Natural killer cell treated with Interleukin-12 subunit alpha and Interleukin-12 subunit beta and Interleukin-15 and Interleukin-18, amount 100 ng/mL, for 72 hours (primary cell): Measurements from ENCODE around the gene ANO8. TPM values are rescaled to one million over a fixed set of nuclear protein-coding genes. Genes with fewer than 3 reads are reported as not detected.
A peak's percentile ranks its signal among the peaks of the same experiment; 100 is the strongest.

Source experiments
- ATAC-seq, 2 donors: fragments of 150-1000 bp; cut with Tn5 transposase in 1 of 2; sonication (Bioruptor Pico), chemical (Tn5 transposase) in 1 of 2; 2 replicates each; pipeline ENCODE4 v1.10.0; 2021
- DNase-seq: peaks from one replicate; pipeline ENCODE4 v3.0.0; 2022; ENCODE audit warnings: low spot score
- H3K27ac Mint-ChIP-seq, 2 donors: 1 replicate in 1 of 2; 2 replicates in 1 of 2; pipeline ENCODE4 v1.8.0; 2022; ENCODE audit warnings: mixed read lengths in 2 of 2, mild to moderate bottlenecking in 1 of 2, moderate library complexity in 1 of 2
- H3K27me3 Mint-ChIP-seq, 2 donors: 1 replicate in 1 of 2; 2 replicates in 1 of 2; pipeline ENCODE4 v1.8.0; 2022; ENCODE audit warnings: mixed read lengths in 2 of 2
- H3K36me3 Mint-ChIP-seq: one replicate; pipeline ENCODE4 v1.8.0; 2022; ENCODE audit warnings: mixed read lengths
- H3K4me1 Mint-ChIP-seq, 2 donors: 1 replicate in 1 of 2; 2 replicates in 1 of 2; pipeline ENCODE4 v1.8.0; 2022; ENCODE audit warnings: low read depth in 2 of 2, mixed read lengths in 2 of 2, mild to moderate bottlenecking in 1 of 2
- H3K4me3 Mint-ChIP-seq: one replicate; pipeline ENCODE4 v1.8.0; 2022; ENCODE audit warnings: mixed read lengths
- H3K9me3 Mint-ChIP-seq: 2 replicates; pipeline ENCODE4 v1.8.0; 2022; ENCODE audit warnings: mixed read lengths
- total RNA-seq, 2 donors: library from RNA; stranded (reverse); gene quantifications; one replicate each; pipeline ENCODE4 v1.2.3, GENCODE V29; 2022

The ANO8 gene
- total RNA-seq, 2 donors from 2014 or later = 5.5 to 7.0 TPM

DNA sequence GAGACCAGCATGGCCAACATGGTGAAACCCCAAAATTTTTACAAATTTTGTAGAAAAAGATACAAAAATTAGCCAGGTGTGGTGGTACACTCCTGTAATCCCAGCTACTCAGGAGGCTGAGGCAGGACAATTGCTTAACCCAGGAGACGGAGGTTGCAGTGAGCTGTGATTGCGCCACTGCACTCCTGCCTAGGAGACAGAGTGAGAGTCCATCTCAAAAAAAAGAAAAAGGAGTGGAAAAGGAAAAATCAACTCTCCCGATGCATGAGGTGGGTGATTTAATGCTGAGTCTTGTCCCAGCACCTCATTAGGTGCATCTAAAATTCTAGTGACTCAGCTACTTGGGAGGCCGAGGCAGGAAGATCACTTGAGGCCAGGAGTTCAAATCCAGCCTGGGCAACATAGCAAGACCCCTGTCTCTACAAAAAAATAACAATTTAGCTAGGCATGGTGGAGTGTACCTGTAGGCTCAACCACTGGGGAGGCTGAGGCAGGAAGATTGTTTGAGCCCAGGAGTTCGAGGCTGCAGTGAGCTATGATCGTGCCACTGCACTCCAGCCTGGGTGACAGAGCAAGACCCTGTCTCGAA, 22.5 kb upstream of the ANO8 start:
- DNase-seq (no peak), ATAC-seq (no peak)
- no peak overlapping the region for H3K4me3 Mint-ChIP-seq
- no peaks in the 10 kb centered on the region for H3K9me3 Mint-ChIP-seq
- no peak overlapping the region for H3K27ac Mint-ChIP-seq
- peaks cover 0 to 2% of the 10 kb centered on the region in 2 donors for H3K27me3 Mint-ChIP-seq
- H3K36me3 Mint-ChIP-seq = no peaks in the 10 kb centered on the region
- no peaks in the 10 kb centered on the region for H3K4me1 Mint-ChIP-seq

DNA sequence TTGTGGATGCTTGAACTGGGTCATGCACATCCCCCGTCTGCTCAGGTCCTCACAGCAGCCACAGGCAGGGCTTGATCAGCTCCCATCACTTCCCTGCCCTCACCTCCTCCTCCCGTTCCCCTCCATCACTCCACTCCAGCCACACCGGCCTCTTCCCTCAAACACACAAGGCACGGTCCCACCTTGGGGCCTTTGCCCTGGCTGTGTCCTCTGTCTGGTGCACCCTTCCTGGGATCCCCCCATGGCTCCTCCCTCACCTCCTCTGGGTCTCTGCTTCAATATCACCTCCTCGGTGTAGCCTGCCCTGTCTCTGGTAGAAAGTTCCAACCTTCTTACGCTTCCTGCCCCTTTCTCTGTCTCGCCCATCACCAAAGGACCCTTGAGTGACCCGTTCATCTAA, 18.7 kb upstream of the ANO8 start:
- no peak overlapping the region for H3K4me3 Mint-ChIP-seq
- no peaks in the 10 kb centered on the region for H3K9me3 Mint-ChIP-seq
- DNase-seq (no peak), ATAC-seq (peak in 1 of 2 donors; percentile 28)
- no peak overlapping the region for H3K27ac Mint-ChIP-seq
- peaks cover 0 to 4% of the 10 kb centered on the region in 2 donors for H3K27me3 Mint-ChIP-seq
- H3K4me1 Mint-ChIP-seq = peaks cover 0 to 4% of the 10 kb centered on the region in 2 donors
- no peaks in the 10 kb centered on the region for H3K36me3 Mint-ChIP-seq

DNA sequence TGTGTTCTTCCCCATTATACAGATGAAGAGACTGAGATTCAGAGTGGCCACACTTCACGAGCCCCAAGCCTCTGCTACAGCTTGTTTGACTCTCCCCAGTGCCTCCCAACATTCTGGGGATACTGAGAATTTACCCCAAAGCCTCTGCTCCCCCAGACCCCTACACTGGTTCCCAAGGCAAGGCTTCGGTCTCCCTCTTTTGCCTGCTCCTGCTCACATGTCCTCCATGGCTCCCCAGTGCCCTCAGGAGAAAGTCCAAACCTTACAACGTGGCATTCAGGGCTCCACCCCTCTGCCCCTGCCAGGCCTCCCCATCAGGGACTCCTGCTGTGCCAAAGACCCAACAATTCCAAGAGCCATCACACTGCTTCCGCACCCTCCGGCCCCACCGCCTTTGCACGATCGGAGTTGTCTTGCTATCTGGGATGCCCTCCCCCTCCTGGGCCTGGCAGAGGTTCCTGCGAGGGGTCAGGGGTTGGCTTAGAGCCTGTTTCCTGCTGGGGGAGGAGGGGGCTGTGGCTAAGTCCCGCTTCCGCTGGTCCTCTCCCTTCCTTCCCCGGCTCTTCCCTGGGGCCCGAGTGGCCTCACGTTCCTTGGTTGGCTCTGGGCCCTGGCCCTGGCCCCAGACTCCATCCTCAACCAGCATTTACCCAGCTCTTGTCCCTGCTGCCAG, 18.1 kb upstream of the ANO8 start:
- no peak overlapping the region for H3K27ac Mint-ChIP-seq
- no peaks in the 10 kb centered on the region for H3K9me3 Mint-ChIP-seq
- peaks cover 5 to 7% of the 10 kb centered on the region in 2 donors for H3K27me3 Mint-ChIP-seq
- DNase-seq (no peak), ATAC-seq (peak; percentile 24 to 34)
- peaks cover 0 to 4% of the 10 kb centered on the region in 2 donors for H3K4me1 Mint-ChIP-seq
- H3K36me3 Mint-ChIP-seq = no peaks in the 10 kb centered on the region
- H3K4me3 Mint-ChIP-seq = no peak overlapping the region

DNA sequence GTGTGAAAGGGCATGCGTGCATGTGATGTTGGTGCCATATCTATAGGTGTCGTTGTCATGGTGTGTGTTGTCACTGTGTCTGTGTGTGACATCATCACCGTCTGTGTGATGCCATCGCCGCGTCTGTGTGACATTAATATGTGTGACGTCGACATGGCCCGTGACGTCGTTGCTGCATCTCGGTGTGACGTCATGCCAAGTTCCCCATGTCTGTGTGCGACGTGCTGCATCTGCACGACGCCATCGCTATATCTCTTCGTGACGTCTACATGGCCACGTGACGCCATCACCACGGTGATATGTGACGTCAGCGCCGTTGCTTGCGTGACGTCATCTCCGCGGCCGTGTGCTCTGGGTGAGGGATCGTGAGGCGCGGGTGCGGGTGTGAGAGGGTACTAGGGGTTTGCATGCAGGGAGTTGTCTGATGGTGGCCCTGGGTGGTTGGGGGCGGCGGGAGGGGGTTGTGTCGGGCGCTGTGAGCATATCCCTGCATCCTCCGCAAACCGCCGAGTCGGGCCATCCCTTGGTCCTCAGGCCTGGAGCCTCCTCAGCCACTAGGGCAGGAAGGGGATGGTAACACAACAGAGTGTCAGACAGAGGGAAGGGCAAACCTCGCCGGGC, 17.3 kb upstream of the ANO8 start:
- H3K36me3 Mint-ChIP-seq = no peaks in the 10 kb centered on the region
- no peak overlapping the region for H3K4me3 Mint-ChIP-seq
- H3K27ac Mint-ChIP-seq = no peak overlapping the region
- H3K9me3 Mint-ChIP-seq = no peaks in the 10 kb centered on the region
- peaks cover 0 to 4% of the 10 kb centered on the region in 2 donors for H3K4me1 Mint-ChIP-seq
- ATAC-seq (no peak), DNase-seq (no peak)
- H3K27me3 Mint-ChIP-seq = peaks cover 8% of the 10 kb centered on the region in 2 donors

DNA sequence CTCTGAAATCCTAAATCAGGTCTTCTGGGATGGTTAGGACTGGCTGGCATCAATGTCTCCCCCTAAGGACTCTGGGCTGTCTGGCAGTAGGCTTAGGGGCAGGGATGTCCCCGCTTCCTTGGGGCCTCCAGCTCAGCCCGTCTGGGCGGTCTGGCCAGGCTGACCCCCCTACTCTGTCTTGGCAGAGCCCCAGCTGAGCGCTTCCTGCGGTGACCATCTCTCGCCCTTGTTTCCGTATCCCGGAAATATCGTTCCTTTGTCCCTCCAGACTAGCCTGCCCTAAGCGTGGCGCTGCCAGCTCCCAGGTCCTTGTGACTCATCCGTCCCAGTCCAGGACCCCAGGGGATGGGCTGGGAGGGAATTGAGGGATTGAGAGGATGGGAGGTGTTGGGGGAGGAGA, 14.0 kb upstream of the ANO8 start:
- Mint-ChIP-seq H3K27me3 (peaks cover 8% of the 10 kb centered on the region in 2 donors), H3K36me3 (no peaks in the 10 kb centered on the region), H3K27ac (no peak overlapping the region), H3K4me3 (no peak overlapping the region), H3K4me1 (peaks cover 0 to 6% of the 10 kb centered on the region in 2 donors), H3K9me3 (no peaks in the 10 kb centered on the region)
- DNase-seq = no peak
- no peak for ATAC-seq

- Mint-ChIP-seq H3K4me1 (peaks cover 0 to 6% of the 10 kb centered on the region in 2 donors), H3K27ac (no peak overlapping the region)
Measured at GRCh38 chr19:17347877-17348276, 13.2 kb upstream of the ANO8 start.

GRCh38 chr19:17347361-17347760, 12.7 kb upstream of the ANO8 start:
- H3K4me1 Mint-ChIP-seq = peaks cover 0 to 6% of the 10 kb centered on the region in 2 donors
- no peak for ATAC-seq
- H3K27me3 Mint-ChIP-seq = peaks cover 8% of the 10 kb centered on the region in 2 donors
- H3K36me3 Mint-ChIP-seq = no peaks in the 10 kb centered on the region
- no peak for DNase-seq
- no peaks in the 10 kb centered on the region for H3K9me3 Mint-ChIP-seq
- no peak overlapping the region for H3K4me3 Mint-ChIP-seq
- H3K27ac Mint-ChIP-seq = no peak overlapping the region

More at GRCh38 chr19:17347877-17348276, 13.2 kb upstream of the ANO8 start:
- ATAC-seq (no peak), DNase-seq (no peak)
- Mint-ChIP-seq H3K27me3 (peaks cover 8% of the 10 kb centered on the region in 2 donors), H3K4me3 (no peak overlapping the region), H3K9me3 (no peaks in the 10 kb centered on the region), H3K36me3 (no peaks in the 10 kb centered on the region)

GRCh38 chr19:17346109-17346671, 11.5 kb upstream of the ANO8 start:
- no peak overlapping the region for H3K27ac Mint-ChIP-seq
- DNase-seq (no peak), ATAC-seq (peak; percentile 86 to 92)
- H3K9me3 Mint-ChIP-seq = no peaks in the 10 kb centered on the region
- H3K27me3 Mint-ChIP-seq = peaks cover 6 to 8% of the 10 kb centered on the region in 2 donors
- no peaks in the 10 kb centered on the region for H3K36me3 Mint-ChIP-seq
- H3K4me1 Mint-ChIP-seq = peaks cover 0 to 2% of the 10 kb centered on the region in 2 donors
- no peak overlapping the region for H3K4me3 Mint-ChIP-seq

DNA sequence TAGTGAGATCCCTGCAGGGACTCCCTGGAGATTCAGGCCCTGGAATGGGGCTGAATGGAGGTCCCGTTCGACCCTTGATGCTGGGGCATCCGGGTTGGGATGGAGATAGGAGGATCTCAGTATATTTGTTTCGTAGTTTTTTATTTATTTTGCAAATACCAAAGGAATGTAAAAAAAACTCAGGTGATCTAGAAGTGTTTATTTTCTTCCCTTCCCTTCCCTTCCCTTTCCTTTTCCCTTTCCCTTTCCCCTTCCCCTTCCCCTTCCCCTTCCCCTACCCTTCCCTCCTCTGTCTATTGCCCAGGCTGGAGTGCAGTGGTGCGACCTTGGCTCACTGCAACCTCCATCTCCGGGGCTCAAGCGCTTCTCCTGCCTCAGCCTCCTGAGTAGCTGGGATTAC, 7.2 kb upstream of the ANO8 start:
- peaks cover 6 to 13% of the 10 kb centered on the region in 2 donors for H3K4me1 Mint-ChIP-seq
- H3K27ac Mint-ChIP-seq = no peak overlapping the region
- H3K36me3 Mint-ChIP-seq = no peaks in the 10 kb centered on the region
- DNase-seq (no peak), ATAC-seq (no peak)
- no peaks in the 10 kb centered on the region for H3K27me3 Mint-ChIP-seq
- no peak overlapping the region for H3K4me3 Mint-ChIP-seq
- H3K9me3 Mint-ChIP-seq = no peaks in the 10 kb centered on the region

GRCh38 chr19:17341386-17341785, 6.7 kb upstream of the ANO8 start:
- Mint-ChIP-seq H3K27me3 (no peaks in the 10 kb centered on the region), H3K27ac (no peak overlapping the region), H3K9me3 (no peaks in the 10 kb centered on the region), H3K4me1 (peaks cover 11 to 17% of the 10 kb centered on the region in 2 donors), H3K4me3 (no peak overlapping the region), H3K36me3 (no peaks in the 10 kb centered on the region)
- no peak for DNase-seq
- ATAC-seq = no peak

GRCh38 chr19:17340871-17341357, 6.3 kb upstream of the ANO8 start:
- DNase-seq (no peak), ATAC-seq (no peak)
- Mint-ChIP-seq H3K36me3 (no peaks in the 10 kb centered on the region), H3K27ac (no peak overlapping the region), H3K4me1 (peaks cover 14 to 15% of the 10 kb centered on the region in 2 donors), H3K27me3 (no peaks in the 10 kb centered on the region), H3K4me3 (no peak overlapping the region), H3K9me3 (no peaks in the 10 kb centered on the region)

- DNase-seq (no peak), ATAC-seq (no peak)
- Mint-ChIP-seq H3K27me3 (no peaks in the 10 kb centered on the region), H3K4me1 (peaks cover 14 to 15% of the 10 kb centered on the region in 2 donors), H3K36me3 (no peaks in the 10 kb centered on the region), H3K9me3 (no peaks in the 10 kb centered on the region), H3K4me3 (no peak overlapping the region), H3K27ac (no peak overlapping the region)
Measured at GRCh38 chr19:17340302-17340870, 5.7 kb upstream of the ANO8 start.

GRCh38 chr19:17339088-17339741, 4.6 kb upstream of the ANO8 start:
- no peaks in the 10 kb centered on the region for H3K9me3 Mint-ChIP-seq
- H3K4me3 Mint-ChIP-seq = peak overlapping the region; percentile 60
- no peak for ATAC-seq
- H3K27ac Mint-ChIP-seq = no peak overlapping the region
- H3K36me3 Mint-ChIP-seq = no peaks in the 10 kb centered on the region
- peaks cover 21% of the 10 kb centered on the region in 2 donors for H3K4me1 Mint-ChIP-seq
- no peaks in the 10 kb centered on the region for H3K27me3 Mint-ChIP-seq
- DNase-seq = no peak
